GM13976 (cell line): Measurements from ENCODE around the gene ARL4A.

Experiments used
- DNase-seq: peaks from one replicate; pipeline ENCODE4 v3.0.0; 2012; ENCODE audit warnings: low spot score
- CTCF ChIP-seq: IDR thresholded peaks from 2 replicates; pipeline ENCODE4 v1.5.1; 2012; ENCODE audit warnings: borderline replicate concordance, mild to moderate bottlenecking; ENCODE audit not compliant: insufficient read depth; ENCODE audit errors: extremely low read depth, missing control alignments, control extremely low read depth
- in situ Hi-C: fragments of 300-500 bp; cut with MboI; formaldehyde crosslinking; loops from one replicate; pipeline ENCODE4 v1.12.0; 2022; ENCODE audit warnings: low sequenced_read_pairs, mixed read lengths, inconsistent platforms; ENCODE audit not compliant: unreplicated experiment

The ARL4A gene

DNA sequence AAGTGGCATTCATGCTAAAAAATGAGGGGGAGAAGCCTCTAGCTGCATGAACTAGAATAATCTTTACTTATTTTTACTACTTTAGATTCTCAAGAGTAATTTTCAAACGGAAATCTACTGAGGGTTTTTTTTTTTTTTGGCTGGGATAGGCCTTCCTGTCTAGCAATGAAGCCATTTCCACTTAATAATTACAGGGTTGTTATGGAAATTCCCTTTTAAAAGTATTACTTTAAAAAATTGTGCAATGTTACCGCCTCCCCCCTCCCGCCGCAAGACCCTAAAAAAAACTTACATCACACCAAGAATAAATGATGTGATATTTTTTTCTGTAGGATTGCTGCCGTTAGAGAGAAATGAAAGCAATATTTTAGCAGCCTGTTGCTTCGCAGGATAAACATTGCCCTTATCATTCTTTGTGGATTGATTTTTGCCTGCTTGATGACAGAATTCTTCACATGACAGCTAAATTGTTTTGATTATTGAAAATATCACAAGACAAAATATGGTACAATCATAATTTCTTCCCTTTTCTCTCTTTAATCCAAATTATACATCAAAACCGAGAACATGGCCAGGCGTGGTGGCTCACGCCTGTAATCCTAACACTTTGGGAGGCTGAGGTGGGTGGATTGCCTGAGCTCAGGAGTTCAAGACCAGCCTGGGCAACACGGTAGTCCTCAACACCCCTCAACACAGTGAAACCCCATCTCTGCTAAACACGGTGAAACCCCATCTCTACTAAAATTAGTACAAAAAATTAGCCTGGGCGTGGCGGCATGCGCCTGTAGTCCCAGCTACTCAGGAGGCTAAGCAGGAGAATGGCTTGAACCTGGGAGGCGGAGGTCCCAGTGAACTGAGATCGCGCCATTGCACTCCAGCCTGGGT is 32.8 kb downstream of the ARL4A start:
- no peak for DNase-seq

DNA sequence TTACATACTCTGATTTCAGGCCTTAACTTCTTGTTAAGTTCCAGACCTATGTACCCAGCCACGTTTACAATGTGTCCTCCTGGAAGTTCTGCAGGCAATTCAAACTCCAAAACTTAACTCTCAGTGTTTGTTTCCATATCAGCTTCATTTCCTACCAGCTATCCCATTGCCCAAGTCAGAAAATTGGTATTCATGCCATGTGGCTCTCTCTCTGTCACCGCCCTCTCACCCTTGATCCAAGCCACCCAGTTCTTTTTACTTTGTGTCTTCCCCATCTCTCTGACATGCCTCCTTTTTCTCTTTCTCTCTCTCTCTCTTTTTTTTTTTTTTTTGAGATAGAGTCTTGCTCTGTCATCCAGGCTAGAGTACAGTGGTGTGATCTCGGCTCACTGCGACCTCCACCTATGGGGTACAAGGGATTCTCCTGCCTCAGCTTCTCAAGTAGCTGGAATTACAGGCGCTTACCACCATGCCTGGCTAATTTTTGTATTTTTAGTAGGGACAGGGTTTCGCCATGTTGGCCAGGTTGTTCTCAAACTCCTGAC is 33.9 kb downstream of the ARL4A start:
- in situ Hi-C loops, result no loop called here
- no peak for TF ChIP-seq CTCF
- no peak for DNase-seq

More for the DNA sequence above, 32.8 kb downstream of the ARL4A start:
- in situ Hi-C loops, result no loop called here
- no peak for TF ChIP-seq CTCF

DNA sequence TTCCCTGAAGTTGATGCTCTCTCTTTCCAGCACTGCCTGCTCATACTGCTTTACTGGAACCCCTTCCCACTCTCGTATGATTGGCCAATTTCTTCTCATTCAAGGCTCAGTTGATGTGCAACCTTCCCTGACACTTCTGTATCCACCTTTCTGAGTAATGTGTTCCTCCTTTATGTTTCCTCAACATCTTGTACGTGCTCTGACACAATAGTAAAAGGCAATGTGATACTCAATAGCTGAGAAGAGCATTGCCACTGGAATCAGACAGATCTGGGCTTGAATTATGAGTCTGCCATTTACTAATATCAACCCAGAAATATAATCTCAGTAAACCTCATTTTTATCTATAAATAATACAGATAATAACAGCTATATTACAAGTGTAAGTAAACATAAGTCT is 34.7 kb downstream of the ARL4A start:
- in situ Hi-C loops, result no loop called here
- no peak for DNase-seq
- TF ChIP-seq CTCF, result no peak

DNA sequence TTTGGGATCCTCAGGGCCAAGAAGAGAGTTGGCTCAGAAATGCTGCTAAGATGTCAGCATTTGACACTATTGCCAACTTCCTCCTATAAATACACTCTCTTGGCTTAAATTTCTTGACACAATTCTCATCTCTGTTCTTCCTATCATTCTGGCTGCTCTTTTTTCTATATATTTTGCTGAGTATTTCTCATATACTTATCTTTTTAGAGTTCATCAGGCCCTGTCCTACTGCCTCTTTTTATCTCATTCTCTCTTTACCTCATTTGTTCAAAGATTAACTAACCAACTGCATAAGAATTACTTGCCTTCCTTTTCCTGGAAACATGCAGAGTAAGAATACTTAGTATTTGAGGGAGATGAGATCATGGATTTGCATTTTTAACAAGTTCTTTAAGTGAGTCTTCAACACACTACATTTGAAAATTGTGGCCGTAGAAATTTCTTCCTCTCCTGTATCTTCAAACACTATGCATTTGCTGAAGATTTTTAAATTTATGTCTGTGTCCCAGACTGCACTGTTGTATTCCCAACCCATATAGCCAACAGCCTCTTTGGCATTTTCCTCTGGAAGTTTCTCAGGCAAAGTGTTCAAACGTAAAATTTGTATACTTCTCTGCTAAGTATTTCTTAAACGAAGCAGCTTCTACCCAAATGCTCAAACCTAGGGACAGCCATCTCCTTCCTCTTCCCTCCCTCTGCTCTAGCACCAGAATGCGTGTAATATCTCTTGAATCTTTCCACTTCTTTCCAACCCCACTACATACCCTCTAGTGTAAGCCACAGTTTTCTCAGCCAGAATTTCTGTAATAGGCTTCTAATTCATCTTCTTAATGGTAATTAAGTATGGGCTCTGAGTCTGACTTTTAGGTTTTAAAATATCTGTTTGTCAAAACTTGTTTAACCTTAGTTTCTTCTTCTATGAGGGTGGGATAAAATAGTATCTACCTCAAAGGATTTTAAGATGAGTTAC is 35.5 kb downstream of the ARL4A start:
- no peak for DNase-seq
- in situ Hi-C loops, result no loop called here
- TF ChIP-seq CTCF, result no peak

GRCh38 chr7:12725575-12726316 is 38.3 kb downstream of the ARL4A start:
- no peak for DNase-seq
- no peak for TF ChIP-seq CTCF
- in situ Hi-C loops, result no loop called here

- in situ Hi-C loops, result no loop called here
- TF ChIP-seq CTCF, result no peak
- DNase-seq, result no peak
Observed at GRCh38 chr7:12726908-12727307, 39.5 kb downstream of the ARL4A start.
